Measurements from ENCODE around the gene CFAP100. TPM values are rescaled to one million over a fixed set of nuclear protein-coding genes. Genes with fewer than 3 reads are reported as not detected.

CFAP100 gene
- total and polyA plus RNA-seq, 9 of the 15 experiments (the other 6 are each of a cell fraction or from before 2014, with no cell fraction given): not detected

DNA sequence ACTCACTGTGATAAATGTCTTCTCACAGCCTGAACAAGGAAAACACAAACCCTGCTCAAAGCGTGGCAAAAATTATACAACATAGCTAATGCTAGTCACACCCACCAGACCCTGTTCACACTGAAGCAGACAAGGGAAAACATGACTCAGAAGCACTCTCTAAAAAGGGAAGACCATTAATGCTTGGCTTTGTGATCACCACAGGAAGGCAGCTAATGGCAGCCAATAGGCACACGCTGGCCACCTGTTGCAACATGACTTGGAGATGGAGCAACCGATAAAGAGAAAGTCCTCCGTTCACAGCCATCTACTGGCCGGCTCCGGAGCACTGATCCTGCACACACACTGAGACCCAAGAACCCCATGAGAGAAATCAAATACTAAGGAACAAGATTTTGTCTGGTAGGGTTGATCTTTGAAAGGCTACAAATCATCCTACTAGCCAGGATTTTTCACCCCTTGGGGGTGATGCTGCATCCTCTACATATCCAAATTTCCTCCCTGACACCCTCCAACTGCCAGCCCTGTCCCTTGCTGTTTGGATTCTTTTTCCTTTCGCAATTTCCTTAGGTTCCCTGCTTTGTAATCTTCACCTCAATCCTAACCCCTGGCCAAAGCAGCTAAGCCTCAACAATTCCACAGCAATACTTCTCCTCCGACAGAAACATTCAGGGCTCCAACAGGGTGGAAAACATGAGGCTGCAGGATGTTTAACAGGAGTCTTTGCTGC is 77.7 kb downstream of the CFAP100 start (continued):
- TF ChIP-seq, protein P1, sequence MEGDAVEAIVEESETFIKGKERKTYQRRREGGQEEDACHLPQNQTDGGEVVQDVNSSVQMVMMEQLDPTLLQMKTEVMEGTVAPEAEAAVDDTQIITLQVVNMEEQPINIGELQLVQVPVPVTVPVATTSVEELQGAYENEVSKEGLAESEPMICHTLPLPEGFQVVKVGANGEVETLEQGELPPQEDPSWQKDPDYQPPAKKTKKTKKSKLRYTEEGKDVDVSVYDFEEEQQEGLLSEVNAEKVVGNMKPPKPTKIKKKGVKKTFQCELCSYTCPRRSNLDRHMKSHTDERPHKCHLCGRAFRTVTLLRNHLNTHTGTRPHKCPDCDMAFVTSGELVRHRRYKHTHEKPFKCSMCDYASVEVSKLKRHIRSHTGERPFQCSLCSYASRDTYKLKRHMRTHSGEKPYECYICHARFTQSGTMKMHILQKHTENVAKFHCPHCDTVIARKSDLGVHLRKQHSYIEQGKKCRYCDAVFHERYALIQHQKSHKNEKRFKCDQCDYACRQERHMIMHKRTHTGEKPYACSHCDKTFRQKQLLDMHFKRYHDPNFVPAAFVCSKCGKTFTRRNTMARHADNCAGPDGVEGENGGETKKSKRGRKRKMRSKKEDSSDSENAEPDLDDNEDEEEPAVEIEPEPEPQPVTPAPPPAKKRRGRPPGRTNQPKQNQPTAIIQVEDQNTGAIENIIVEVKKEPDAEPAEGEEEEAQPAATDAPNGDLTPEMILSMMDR (IDR thresholded peaks at IDR 0.05 in 2 of 3, conservative IDR thresholded peaks at IDR 0.05 in 1 of 3; ENCODE audit: insufficient read depth in 2 of 3, low read depth in 1 of 3, low read length in 3 of 3): 0 out of 6 replicates have a peak, but pooled peaks of 1 of the 3 experiments have one; percentile 17
- TF ChIP-seq IRF2 (CRISPR knock-in tag; IDR thresholded peaks at IDR 0.05) (no peak), KAT8 (IDR thresholded peaks at IDR 0.05; ENCODE audit: low read depth) (no peak), ZNF76 (CRISPR knock-in tag; IDR thresholded peaks at IDR 0.05; ENCODE audit: borderline replicate concordance) (no peak), ZNF146 (CRISPR knock-in tag; IDR thresholded peaks at IDR 0.05; ENCODE audit: unreplicated experiment) (no peak), KDM4B (IDR thresholded peaks at IDR 0.05; ENCODE audit: borderline replicate concordance in 2 of 2, low read depth in 1 of 2) (no peak), SFPQ (IDR thresholded peaks at IDR 0.05; ENCODE audit: low read depth, low read length) (no peak), ZNF184 (CRISPR knock-in tag; IDR thresholded peaks at IDR 0.05) (no peak), NCOA6 (IDR thresholded peaks at IDR 0.05) (no peak), NFATC3 (IDR thresholded peaks at IDR 0.05) (peak; percentile 94), MED1 (CRISPR knock-in tag; IDR thresholded peaks at IDR 0.05; ENCODE audit: borderline replicate concordance) (no peak), SREBF1 (IDR thresholded peaks at IDR 0.05; ENCODE audit: borderline replicate concordance, low read depth, low read length) (no peak), RFX5 (IDR thresholded peaks at IDR 0.05; ENCODE audit: low read depth, low read length) (no peak), SRSF7 (optimal IDR thresholded peaks at IDR 0.05; ENCODE audit: low read depth, low read length) (no peak), TCF15 (CRISPR knock-in tag; IDR thresholded peaks at IDR 0.05) (no peak), SMARCB1 (IDR thresholded peaks at IDR 0.05; ENCODE audit: insufficient read length, low read depth) (no peak), NCOR1 (IDR thresholded peaks at IDR 0.05) (no peak)
- TF ChIP-seq, protein P2, sequence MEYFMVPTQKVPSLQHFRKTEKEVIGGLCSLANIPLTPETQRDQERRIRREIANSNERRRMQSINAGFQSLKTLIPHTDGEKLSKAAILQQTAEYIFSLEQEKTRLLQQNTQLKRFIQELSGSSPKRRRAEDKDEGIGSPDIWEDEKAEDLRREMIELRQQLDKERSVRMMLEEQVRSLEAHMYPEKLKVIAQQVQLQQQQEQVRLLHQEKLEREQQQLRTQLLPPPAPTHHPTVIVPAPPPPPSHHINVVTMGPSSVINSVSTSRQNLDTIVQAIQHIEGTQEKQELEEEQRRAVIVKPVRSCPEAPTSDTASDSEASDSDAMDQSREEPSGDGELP (CRISPR knock-in tag; IDR thresholded peaks at IDR 0.05; ENCODE audit: borderline replicate concordance): peak; percentile 33; the same call in 1 of the 2 replicates

Measured in K562 (cell line).